CD4-positive, CD25-positive, alpha-beta regulatory T cell (primary cell): ENCODE data around the gene JPT2. TPM values are rescaled to one million over a fixed set of nuclear protein-coding genes. Genes with fewer than 3 reads are reported as not detected.
"Not testable (repeated sequence)": the region's sequence is repeated elsewhere in the genome, so short reads cannot be mapped to it uniquely, and the experiment has no call there.

Experiments used
- ATAC-seq, 2 donors: fragments of 150-1000 bp; cut with Tn5 transposase; one replicate each; pipeline ENCODE4 v1.10.0; 2021; ENCODE audit warnings: low read depth in 2 of 2, moderate number of reproducible peaks in 2 of 2, moderate library complexity in 1 of 2
- DNase-seq, 3 donors: peaks; one replicate each; pipeline versions ENCODE4 v3.0.0 to v3.0.0-alpha.2; 2012 to 2022; ENCODE audit warnings: mixed read lengths in 1 of 3
- H3K27ac ChIP-seq: one replicate; pipeline ENCODE4 v1.7.0; 2013; ENCODE audit warnings: mild to moderate bottlenecking, low read length; ENCODE audit not compliant: insufficient read depth, poor library complexity, severe bottlenecking
- H3K27me3 ChIP-seq: one replicate; pipeline ENCODE4 v1.7.0; 2013; ENCODE audit warnings: low read length; ENCODE audit not compliant: control insufficient read depth, insufficient read depth
- H3K36me3 ChIP-seq: one replicate; pipeline ENCODE4 v1.7.0; 2013; ENCODE audit warnings: mild to moderate bottlenecking, low read length, moderate library complexity; ENCODE audit not compliant: control insufficient read depth, insufficient read depth
- H3K4me1 ChIP-seq: 2 replicates; pipeline ENCODE4 v1.7.0; 2013; ENCODE audit warnings: mild to moderate bottlenecking, low read length; ENCODE audit not compliant: insufficient read depth, control insufficient read depth, poor library complexity, severe bottlenecking
- H3K4me3 ChIP-seq: one replicate; pipeline ENCODE4 v1.7.0; 2013; ENCODE audit warnings: low read depth, mild to moderate bottlenecking, low read length, moderate library complexity
- H3K9me3 ChIP-seq, 2 experiments: 1 replicate in 1 of 2; 2 replicates in 1 of 2; pipeline ENCODE4 v1.7.0; 2013; ENCODE audit warnings: low read length in 2 of 2, mild to moderate bottlenecking in 1 of 2, moderate library complexity in 1 of 2; ENCODE audit not compliant: control insufficient read depth in 2 of 2
- H3K27ac Mint-ChIP-seq, 3 donors: one replicate each; pipeline ENCODE4 v1.8.0; 2020 to 2022; ENCODE audit warnings: mild to moderate bottlenecking in 3 of 3, mixed read lengths in 3 of 3, moderate library complexity in 2 of 3
- H3K27me3 Mint-ChIP-seq: one replicate; pipeline ENCODE4 v1.8.0; 2022; ENCODE audit warnings: mild to moderate bottlenecking, mixed read lengths
- H3K36me3 Mint-ChIP-seq: one replicate; pipeline ENCODE4 v1.8.0; 2020; ENCODE audit warnings: mixed read lengths
- H3K4me1 Mint-ChIP-seq, 4 donors: one replicate each; pipeline ENCODE4 v1.8.0; 2020 to 2022; ENCODE audit warnings: mixed read lengths in 4 of 4, mild to moderate bottlenecking in 1 of 4
- H3K4me3 Mint-ChIP-seq, 4 donors: one replicate each; pipeline ENCODE4 v1.8.0; 2020 to 2022; ENCODE audit warnings: mild to moderate bottlenecking in 4 of 4, mixed read lengths in 4 of 4, moderate library complexity in 3 of 4
- H3K9me3 Mint-ChIP-seq, 7 donors: one replicate each; pipeline ENCODE4 v1.8.0; 2020 to 2022; ENCODE audit warnings: mixed read lengths in 7 of 7, mild to moderate bottlenecking in 3 of 7, moderate library complexity in 2 of 7
- polyA plus RNA-seq, 4 donors: library from polyadenylated mRNA; unstranded; fragments of 300-500 nt; fragmentation: Illumina TruSeq; gene quantifications; one replicate each; pipeline ENCODE4 v1.2.3, GENCODE V29; 2021
- total RNA-seq: library from RNA; stranded (reverse); gene quantifications from one replicate; pipeline ENCODE4 v1.2.3, GENCODE V29; 2022

The JPT2 gene
- total and polyA plus RNA-seq, 5 donors from 2014 or later: 9.7 to 13.9 (median 10.5) TPM

GRCh38 chr16:1691276-1691675 lies 13.2 kb downstream of the JPT2 start:
- peaks cover 43% of the 10 kb centered on the region for H3K36me3 Mint-ChIP-seq
- Histone ChIP-seq H3K9me3 (no peaks in the 10 kb centered on the region), H3K4me1 (no peaks in the 10 kb centered on the region), H3K27ac (no peak overlapping the region), H3K36me3 (peaks cover 79% of the 10 kb centered on the region), H3K4me3 (no peak overlapping the region), H3K27me3 (no peaks in the 10 kb centered on the region)
- DNase-seq: no peak
- no peaks in the 10 kb centered on the region for H3K9me3 Mint-ChIP-seq
- no peak for ATAC-seq
- peak overlapping the region in 2 of 3 donors; percentile 26 to 43 for H3K27ac Mint-ChIP-seq
- H3K4me3 Mint-ChIP-seq: no peak overlapping the region
- H3K27me3 Mint-ChIP-seq: no peaks in the 10 kb centered on the region
- H3K4me1 Mint-ChIP-seq: peaks cover 4 to 9% (median 7%) of the 10 kb centered on the region in 4 donors

GRCh38 chr16:1691956-1692355 lies 13.9 kb downstream of the JPT2 start:
- Mint-ChIP-seq H3K4me1 (peaks cover 4 to 9% (median 7%) of the 10 kb centered on the region in 4 donors), H3K27me3 (no peaks in the 10 kb centered on the region), H3K27ac (no peak overlapping the region), H3K9me3 (no peaks in the 10 kb centered on the region), H3K36me3 (peaks cover 40% of the 10 kb centered on the region), H3K4me3 (no peak overlapping the region)
- H3K36me3 ChIP-seq: peaks cover 78% of the 10 kb centered on the region
- no peaks in the 10 kb centered on the region for H3K27me3 ChIP-seq
- H3K4me1 ChIP-seq: no peaks in the 10 kb centered on the region
- no peak overlapping the region for H3K27ac ChIP-seq
- no peak for DNase-seq
- no peaks in the 10 kb centered on the region for H3K9me3 ChIP-seq
- ATAC-seq: no peak
- H3K4me3 ChIP-seq: no peak overlapping the region

GRCh38 chr16:1696863-1697262 lies 18.8 kb downstream of the JPT2 start:
- H3K36me3 ChIP-seq: peaks cover 74% of the 10 kb centered on the region
- H3K4me3 ChIP-seq: no peak overlapping the region
- H3K9me3 Mint-ChIP-seq: no peaks in the 10 kb centered on the region
- H3K4me1 Mint-ChIP-seq: peaks cover 0 to 4% (median 0%) of the 10 kb centered on the region in 4 donors
- no peak overlapping the region for H3K4me3 Mint-ChIP-seq
- no peak for ATAC-seq
- no peaks in the 10 kb centered on the region for H3K27me3 Mint-ChIP-seq
- H3K4me1 ChIP-seq: no peaks in the 10 kb centered on the region
- no peak overlapping the region for H3K27ac Mint-ChIP-seq
- H3K27ac ChIP-seq: no peak overlapping the region
- no peaks in the 10 kb centered on the region for H3K9me3 ChIP-seq
- no peak for DNase-seq
- H3K36me3 Mint-ChIP-seq: peaks cover 31% of the 10 kb centered on the region
- no peaks in the 10 kb centered on the region for H3K27me3 ChIP-seq

- H3K4me1 Mint-ChIP-seq: peaks cover 0 to 4% (median 0%) of the 10 kb centered on the region in 4 donors
- H3K36me3 ChIP-seq: peaks cover 62% of the 10 kb centered on the region
- DNase-seq (no peak), ATAC-seq (no peak)
- H3K4me3 ChIP-seq: no peak overlapping the region
- no peaks in the 10 kb centered on the region for H3K4me1 ChIP-seq
- H3K4me3 Mint-ChIP-seq: peak overlapping the region in 1 of 4 donors; percentile 28
- peaks cover 24% of the 10 kb centered on the region for H3K36me3 Mint-ChIP-seq
- no peaks in the 10 kb centered on the region for H3K27me3 Mint-ChIP-seq
- H3K27ac ChIP-seq: no peak overlapping the region
- no peaks in the 10 kb centered on the region for H3K9me3 ChIP-seq
- H3K27ac Mint-ChIP-seq: no peak overlapping the region
- no peaks in the 10 kb centered on the region for H3K27me3 ChIP-seq
- H3K9me3 Mint-ChIP-seq: no peaks in the 10 kb centered on the region
Observed at GRCh38 chr16:1698680-1699079, 20.6 kb downstream of the JPT2 start.

GRCh38 chr16:1700246-1700645 lies 22.2 kb downstream of the JPT2 start:
- Mint-ChIP-seq H3K36me3 (peaks cover 14% of the 10 kb centered on the region), H3K9me3 (peaks cover 0 to 1% (median 0%) of the 10 kb centered on the region in 7 donors), H3K27me3 (no peaks in the 10 kb centered on the region), H3K4me3 (no peak overlapping the region), H3K27ac (peak overlapping the region in 1 of 3 donors; percentile 38), H3K4me1 (peaks cover 0 to 10% (median 3%) of the 10 kb centered on the region in 4 donors)
- ATAC-seq: no peak
- Histone ChIP-seq H3K27ac (no peak overlapping the region), H3K27me3 (no peaks in the 10 kb centered on the region), H3K9me3 (no peaks in the 10 kb centered on the region), H3K4me1 (peaks cover 5% of the 10 kb centered on the region), H3K36me3 (peaks cover 51% of the 10 kb centered on the region), H3K4me3 (no peak overlapping the region)
- no peak for DNase-seq

- Mint-ChIP-seq H3K4me3 (peak overlapping the region in 1 of 4 donors; percentile 77), H3K4me1 (peaks cover 0 to 15% (median 3%) of the 10 kb centered on the region in 4 donors), H3K36me3 (peaks cover 14% of the 10 kb centered on the region), H3K27ac (peak overlapping the region in 1 of 3 donors; percentile 59), H3K27me3 (no peaks in the 10 kb centered on the region), H3K9me3 (peaks cover 0 to 1% (median 0%) of the 10 kb centered on the region in 7 donors)
- no peak for ATAC-seq
- Histone ChIP-seq H3K27ac (no peak overlapping the region), H3K27me3 (no peaks in the 10 kb centered on the region), H3K36me3 (peaks cover 51% of the 10 kb centered on the region), H3K4me3 (no peak overlapping the region), H3K4me1 (peaks cover 10% of the 10 kb centered on the region), H3K9me3 (no peaks in the 10 kb centered on the region)
- DNase-seq: no peak
Observed at GRCh38 chr16:1701216-1701878, 23.3 kb downstream of the JPT2 start.

GRCh38 chr16:1705324-1705687 lies 27.2 kb downstream of the JPT2 start:
- Mint-ChIP-seq H3K4me1 (peaks cover 9 to 46% (median 20%) of the 10 kb centered on the region in 4 donors), H3K27ac (peak overlapping the region; percentile 98 to 99 (median 98)), H3K4me3 (peak overlapping the region; percentile 86 to 100 (median 98))
- not testable (repeated sequence) for H3K9me3 Mint-ChIP-seq, DNase-seq, H3K27me3 ChIP-seq, H3K36me3 Mint-ChIP-seq, H3K9me3 ChIP-seq, H3K27me3 Mint-ChIP-seq
- Histone ChIP-seq H3K4me3 (peak overlapping the region; percentile 64), H3K36me3 (peaks cover 13% of the 10 kb centered on the region), H3K4me1 (peaks cover 31% of the 10 kb centered on the region), H3K27ac (peak overlapping the region; percentile 84)
- peak in 1 of 2 donors; percentile 2 for ATAC-seq
